GM12892 (cell line): Measurements from ENCODE around the gene CRACR2A.

ENCODE experiments used
- POLR2A ChIP-seq: IDR thresholded peaks from 2 replicates; pipeline ENCODE4 v1.6.1; 2011; ENCODE audit warnings: low read depth, low read length, control low read depth
- POLR2AphosphoS5 ChIP-seq: IDR thresholded peaks from 2 replicates; pipeline ENCODE4 v1.6.1; 2011; ENCODE audit warnings: low read depth, low read length, control low read depth

GRCh38 chr12:3697311-3697870 lies 55.5 kb downstream of the CRACR2A start:
- TF ChIP-seq POLR2A (no peak), POLR2AphosphoS5 (no peak)
